CD14-positive monocyte (primary cell): ENCODE results near the gene MALSU1. TPM values are rescaled to one million over a fixed set of nuclear protein-coding genes. Genes with fewer than 3 reads are reported as not detected.

Experiments used
- DNase-seq, 3 donors: peaks; one replicate each; pipeline ENCODE4 v3.0.0-alpha.2; 2011 to 2022
- H2AFZ ChIP-seq: 2 replicates; pipeline ENCODE4 v1.6.0; 2012; ENCODE audit warnings: mild to moderate bottlenecking, low read depth, low read length, inconsistent platforms; ENCODE audit not compliant: insufficient read depth, poor library complexity, severe bottlenecking
- H3K27ac ChIP-seq, 2 donors: 1 replicate in 1 of 2; 2 replicates in 1 of 2; pipeline ENCODE4 v1.5.1; 2012 to 2013; ENCODE audit warnings: low read length in 2 of 2, control low read depth in 1 of 2, inconsistent platforms in 1 of 2, low read depth in 1 of 2, mild to moderate bottlenecking in 1 of 2
- H3K27me3 ChIP-seq, 2 donors: one replicate each; pipeline versions ENCODE4 v1.6.0 to v1.6.1; 2011 to 2013; ENCODE audit warnings: low read length in 2 of 2; ENCODE audit not compliant: control insufficient read depth in 2 of 2, insufficient read depth in 2 of 2
- H3K36me3 ChIP-seq, 2 donors: replicated peaks in 1 of 2; 1 replicate in 1 of 2; 2 replicates in 1 of 2; pipeline versions ENCODE4 v1.5.1 to v1.6.1; 2012 to 2013; ENCODE audit warnings: low read length in 2 of 2, control low read depth in 1 of 2, inconsistent platforms in 1 of 2, mild to moderate bottlenecking in 1 of 2; ENCODE audit not compliant: insufficient read depth in 2 of 2, control insufficient read depth in 1 of 2
- H3K4me1 ChIP-seq, 2 donors: 1 replicate in 1 of 2; 2 replicates in 1 of 2; pipeline versions ENCODE4 v1.5.1 to v1.6.1; 2012 to 2013; ENCODE audit warnings: low read length in 2 of 2, control low read depth in 1 of 2, inconsistent platforms in 1 of 2, mild to moderate bottlenecking in 1 of 2, moderate library complexity in 1 of 2; ENCODE audit not compliant: insufficient read depth in 2 of 2, control insufficient read depth in 1 of 2
- H3K4me2 ChIP-seq: replicated peaks from 2 replicates; pipeline ENCODE3; 2012; ENCODE audit warnings: low read length, moderate library complexity, mild to moderate bottlenecking; ENCODE audit not compliant: poor library complexity, severe bottlenecking; ENCODE audit errors: extremely low read depth
- H3K4me3 ChIP-seq, 3 experiments: fragments of 200-600 bp in 1 of 3; sonication (generic) in 1 of 3; replicated peaks in 1 of 3; 1 replicate in 2 of 3; 2 replicates in 1 of 3; pipeline ENCODE4 v1.5.1; 2011 to 2013; ENCODE audit warnings: low read length in 3 of 3, mild to moderate bottlenecking in 3 of 3, control low read depth in 2 of 3, low read depth in 2 of 3, inconsistent platforms in 1 of 3, moderate library complexity in 1 of 3
- H3K79me2 ChIP-seq: 2 replicates; pipeline ENCODE4 v1.6.0; 2012; ENCODE audit warnings: mild to moderate bottlenecking, control low read depth, inconsistent platforms, low read length, moderate library complexity; ENCODE audit not compliant: insufficient read depth
- H3K9ac ChIP-seq: 2 replicates; pipeline ENCODE4 v1.6.0; 2017; ENCODE audit warnings: low read length, mild to moderate bottlenecking; ENCODE audit not compliant: insufficient read depth, poor library complexity, severe bottlenecking
- H3K9me3 ChIP-seq, 2 donors: replicated peaks in 1 of 2; 1 replicate in 1 of 2; 2 replicates in 1 of 2; pipeline versions ENCODE4 v1.5.1 to v1.6.1; 2012 to 2013; ENCODE audit warnings: low read length in 2 of 2, control low read depth in 1 of 2; ENCODE audit not compliant: control insufficient read depth in 1 of 2, insufficient read depth in 1 of 2
- H4K20me1 ChIP-seq: 2 replicates; pipeline ENCODE4 v1.6.0; 2012; ENCODE audit warnings: mild to moderate bottlenecking, low read length, control low read depth, moderate library complexity; ENCODE audit not compliant: insufficient read depth
- H3K27ac Mint-ChIP-seq, 7 donors: one replicate each; pipeline ENCODE4 v1.8.0; 2020; ENCODE audit warnings: mild to moderate bottlenecking in 7 of 7, mixed read lengths in 7 of 7, moderate library complexity in 6 of 7, inconsistent platforms in 2 of 7
- H3K27me3 Mint-ChIP-seq, 3 donors: one replicate each; pipeline ENCODE4 v1.8.0; 2021 to 2022; ENCODE audit warnings: low read depth in 3 of 3, mild to moderate bottlenecking in 3 of 3, mixed read lengths in 3 of 3, moderate library complexity in 3 of 3, inconsistent platforms in 1 of 3
- H3K36me3 Mint-ChIP-seq, 2 donors: one replicate each; pipeline ENCODE4 v1.8.0; 2020; ENCODE audit warnings: mixed read lengths in 2 of 2, inconsistent platforms in 1 of 2, mild to moderate bottlenecking in 1 of 2
- H3K4me1 Mint-ChIP-seq: one replicate; pipeline ENCODE4 v1.8.0; 2020; ENCODE audit warnings: mild to moderate bottlenecking, mixed read lengths
- H3K4me3 Mint-ChIP-seq, 2 donors: one replicate each; pipeline ENCODE4 v1.8.0; 2020; ENCODE audit warnings: mild to moderate bottlenecking in 2 of 2, mixed read lengths in 2 of 2, moderate library complexity in 1 of 2
- H3K9me3 Mint-ChIP-seq, 7 donors: one replicate each; pipeline ENCODE4 v1.8.0; 2020 to 2022; ENCODE audit warnings: mixed read lengths in 7 of 7, mild to moderate bottlenecking in 6 of 7, moderate library complexity in 6 of 7, inconsistent platforms in 2 of 7
- CTCF ChIP-seq: fragments of 200-600 bp; IDR thresholded peaks from one replicate; pipeline ENCODE4 v1.8.0; 2022; ENCODE audit warnings: antibody characterized with exemption, mild to moderate bottlenecking
- WGBS: methylation state at CpG from one replicate; pipeline ENCODE4 v1.1.5; 2013; ENCODE audit warnings: missing lambda C conversion rate; ENCODE audit not compliant: insufficient coverage; 5-methylcytosine and 5-hydroxymethylcytosine counted together
- intact Hi-C, 2 donors: fragments of 100-400 bp; cut with micrococcal nuclease; formaldehyde crosslinking; loops; one replicate each; pipeline versions ENCODE4 v1.15.0 to v1.15.1; 2023
- polyA plus RNA-seq, 3 donors: library from polyadenylated mRNA; depleted of rRNA in 1 of 3; unstranded in 2 of 3; stranded (reverse) in 1 of 3; fragments of 300-500 nt in 2 of 3; fragments of >200 nt in 1 of 3; fragmentation: Illumina TruSeq in 2 of 3; gene quantifications; 1 replicate in 2 of 3; 2 replicates in 1 of 3; pipeline ENCODE4 v1.2.3, GENCODE V29; 2012 to 2021

The MALSU1 gene
- polyA plus RNA-seq, 3 donors, result 16.8 to 41.5 (median 41.4) TPM

GRCh38 chr7:23292623-23293022, 6.5 kb upstream of the MALSU1 start:
- whole genome bisulfite sequencing, result 80% methylated on average over 1 of the region's 4 CpGs
- Histone ChIP-seq H3K79me2 (no peaks in the 10 kb centered on the region), H3K27ac (no peak overlapping the region), H3K4me2 (no peak overlapping the region), H3K9me3 (peaks cover 0 to under 1% of the 10 kb centered on the region in 2 donors), H4K20me1 (no peaks in the 10 kb centered on the region), H3K27me3 (no peaks in the 10 kb centered on the region), H2AFZ (no peak overlapping the region), H3K4me1 (peaks cover 4 to 14% of the 10 kb centered on the region in 2 donors), H3K36me3 (no peaks in the 10 kb centered on the region), H3K4me3 (no peak overlapping the region), H3K9ac (no peak overlapping the region)
- DNase-seq, result no peak
- TF ChIP-seq CTCF, result no peak
- intact Hi-C loops, result no loop called here
- peaks cover 0 to 6% (median 2%) of the 10 kb centered on the region in 7 donors for H3K9me3 Mint-ChIP-seq
- H3K27me3 Mint-ChIP-seq, result no peaks in the 10 kb centered on the region
- peaks cover 9% of the 10 kb centered on the region for H3K4me1 Mint-ChIP-seq
- no peak overlapping the region for H3K27ac Mint-ChIP-seq
- no peaks in the 10 kb centered on the region for H3K36me3 Mint-ChIP-seq
- no peak overlapping the region for H3K4me3 Mint-ChIP-seq

- no peak overlapping the region for H3K4me3 Mint-ChIP-seq
- no peaks in the 10 kb centered on the region for H3K9me3 ChIP-seq
- H3K4me3 ChIP-seq, result no peak overlapping the region
- no peak for TF ChIP-seq CTCF
- no peaks in the 10 kb centered on the region for H4K20me1 ChIP-seq
- H3K79me2 ChIP-seq, result no peaks in the 10 kb centered on the region
- H3K27ac ChIP-seq, result no peak overlapping the region
- H3K36me3 Mint-ChIP-seq, result no peaks in the 10 kb centered on the region
- no peak for DNase-seq
- H2AFZ ChIP-seq, result no peak overlapping the region
- no peak overlapping the region for H3K9ac ChIP-seq
- H3K27me3 ChIP-seq, result no peaks in the 10 kb centered on the region
- H3K4me1 Mint-ChIP-seq, result peaks cover 6% of the 10 kb centered on the region
- H3K4me1 ChIP-seq, result peaks cover 3 to 10% of the 10 kb centered on the region in 2 donors
- H3K4me2 ChIP-seq, result no peak overlapping the region
- WGBS, result 100% methylated on average over 5 of the region's 12 CpGs
- intact Hi-C loops, result no loop called here
- H3K36me3 ChIP-seq, result no peaks in the 10 kb centered on the region
- peaks cover 0 to 2% (median 0%) of the 10 kb centered on the region in 7 donors for H3K9me3 Mint-ChIP-seq
- H3K27ac Mint-ChIP-seq, result peak overlapping the region in 1 of 7 donors; percentile 20
- H3K27me3 Mint-ChIP-seq, result peaks cover 0 to 3% (median 0%) of the 10 kb centered on the region in 3 donors
These were observed 5.6 kb upstream of the MALSU1 start for GRCh38 chr7:23293500-23294073.
